H1 (cell line): ENCODE measurements around the gene KBTBD3. TPM values are rescaled to one million over a fixed set of nuclear protein-coding genes. Genes with fewer than 3 reads are reported as not detected.

Experiments used
- CTCF ChIA-PET: fragments of 300-600 bp; sonication (Branson Sonifier 250); formaldehyde crosslinking; loops from one replicate; lab custom pipeline; 2021; ENCODE audit not compliant: partially characterized antibody; lab: Charles Lee
- POLR2A ChIA-PET: fragments of 300-600 bp; sonication (Branson Sonifier 250); formaldehyde crosslinking; loops from one replicate; lab custom pipeline; 2021; ENCODE audit warnings: inconsistent platforms; ENCODE audit not compliant: partially characterized antibody; lab: Charles Lee
- DNase-seq, 2 experiments: peaks; one replicate each; pipeline versions ENCODE4 v3.0.0 to v3.0.0-alpha.2; 2010 to 2022; ENCODE audit warnings: low spot score in 2 of 2, low read depth in 1 of 2, mixed read lengths in 1 of 2
- FAIRE-seq: peaks from 2 replicates; lab custom pipeline; 2011; peaks lifted over from hg19 to GRCh38; lab: Jason Lieb, UNC
- H2AFZ ChIP-seq: 2 replicates; pipeline ENCODE4 v1.8.1; 2012; ENCODE audit warnings: low read length, inconsistent platforms
- H2AK5ac ChIP-seq: 2 replicates; pipeline ENCODE4 v1.6.1; 2013; ENCODE audit warnings: low read depth, low read length
- H2BK120ac ChIP-seq: replicated peaks from 2 replicates; pipeline ENCODE3; 2013; ENCODE audit warnings: low read depth, low read length, inconsistent platforms
- H2BK12ac ChIP-seq: 2 replicates; pipeline ENCODE4 v1.6.1; 2013; ENCODE audit warnings: low read depth, low read length
- H2BK15ac ChIP-seq: 2 replicates; pipeline ENCODE4 v1.6.1; 2013; ENCODE audit warnings: low read length
- H2BK20ac ChIP-seq: 2 replicates; pipeline ENCODE4 v1.6.1; 2013; ENCODE audit warnings: low read length
- H2BK5ac ChIP-seq: 2 replicates; pipeline ENCODE4 v1.6.1; 2013; ENCODE audit warnings: low read depth, low read length
- H3K14ac ChIP-seq: 2 replicates; pipeline ENCODE4 v1.6.1; 2013; ENCODE audit warnings: inconsistent platforms; ENCODE audit not compliant: insufficient read length
- H3K18ac ChIP-seq: 2 replicates; pipeline ENCODE4 v1.6.1; 2013; ENCODE audit warnings: low read length; ENCODE audit errors: extremely low read depth
- H3K23ac ChIP-seq: 2 replicates; pipeline ENCODE4 v1.6.1; 2013; ENCODE audit warnings: inconsistent platforms; ENCODE audit not compliant: insufficient read length
- H3K23me2 ChIP-seq: 2 replicates; pipeline ENCODE4 v1.6.1; 2013; ENCODE audit warnings: low read depth, low read length
- H3K27ac ChIP-seq: 2 replicates; pipeline ENCODE4 v1.6.1; 2011; ENCODE audit warnings: low read depth, low read length, inconsistent platforms
- H3K27me3 ChIP-seq, 4 experiments: replicated peaks in 1 of 4; 1 replicate in 1 of 4; 2 replicates in 3 of 4; pipeline versions ENCODE4 v1.6.1 to v1.8.1; 2011 to 2013; ENCODE audit warnings: low read length in 3 of 4, mild to moderate bottlenecking in 3 of 4, inconsistent platforms in 2 of 4, mixed read lengths in 2 of 4, moderate library complexity in 1 of 4; ENCODE audit not compliant: control insufficient read depth in 3 of 4, insufficient read depth in 3 of 4; ENCODE audit errors: extremely low read depth in 1 of 4
- H3K36me3 ChIP-seq, 4 experiments: 2 replicates each; pipeline versions ENCODE4 v1.6.1 to v1.8.1; 2011 to 2013; ENCODE audit warnings: mild to moderate bottlenecking in 4 of 4, low read length in 3 of 4, moderate library complexity in 2 of 4, control low read depth in 1 of 4, inconsistent platforms in 1 of 4; ENCODE audit not compliant: insufficient read depth in 4 of 4, control insufficient read depth in 2 of 4
- H3K4ac ChIP-seq: replicated peaks from 2 replicates; pipeline ENCODE3; 2013; ENCODE audit warnings: low read length, low read depth, mixed read lengths, inconsistent platforms; ENCODE audit not compliant: insufficient read length
- H3K4me1 ChIP-seq, 4 experiments: replicated peaks in 1 of 4; 1 replicate in 1 of 4; 2 replicates in 3 of 4; pipeline versions ENCODE4 v1.6.1 to v1.8.1; 2011 to 2013; ENCODE audit warnings: low read length in 3 of 4, inconsistent platforms in 2 of 4, mixed read lengths in 1 of 4; ENCODE audit not compliant: insufficient read depth in 4 of 4, control insufficient read depth in 3 of 4
- H3K4me2 ChIP-seq, 2 experiments: 2 replicates each; pipeline versions ENCODE4 v1.6.1 to v1.8.1; 2011 to 2013; ENCODE audit warnings: low read depth in 2 of 2, low read length in 2 of 2, control low read depth in 1 of 2, inconsistent platforms in 1 of 2, mild to moderate bottlenecking in 1 of 2; ENCODE audit not compliant: insufficient read depth in 1 of 2
- H3K4me3 ChIP-seq, 4 experiments: fragments of 200-600, 300-600 bp in 1 of 4; sonication (generic), shearing (Covaris generic), sonication (Bioruptor Twin) in 1 of 4; 2 replicates each; pipeline versions ENCODE4 v1.5.1 to v1.8.1; 2011 to 2016; ENCODE audit warnings: low read length in 4 of 4, low read depth in 3 of 4, control low read depth in 2 of 4, inconsistent platforms in 2 of 4, mild to moderate bottlenecking in 2 of 4, mixed read lengths in 1 of 4, moderate library complexity in 1 of 4; ENCODE audit not compliant: insufficient read depth in 2 of 4; ENCODE audit errors: extremely low read depth in 1 of 4
- H3K56ac ChIP-seq: replicated peaks from 2 replicates; pipeline ENCODE3; 2013; ENCODE audit warnings: low read depth, mild to moderate bottlenecking, mixed read lengths, low read length, inconsistent platforms; ENCODE audit not compliant: insufficient read length
- H3K79me1 ChIP-seq: 2 replicates; pipeline ENCODE4 v1.6.1; 2013; ENCODE audit warnings: low read depth, low read length, control low read depth
- H3K79me2 ChIP-seq, 2 experiments: 2 replicates each; pipeline versions ENCODE4 v1.6.1 to v1.8.1; 2012 to 2013; ENCODE audit warnings: low read length in 2 of 2, mild to moderate bottlenecking in 2 of 2, inconsistent platforms in 1 of 2; ENCODE audit not compliant: insufficient read depth in 2 of 2, control insufficient read depth in 1 of 2
- H3K9ac ChIP-seq, 4 experiments: replicated peaks in 1 of 4; 1 replicate in 1 of 4; 2 replicates in 3 of 4; pipeline versions ENCODE4 v1.6.1 to v1.8.1; 2011 to 2013; ENCODE audit warnings: low read depth in 3 of 4, low read length in 3 of 4, control low read depth in 2 of 4, mild to moderate bottlenecking in 2 of 4, moderate library complexity in 2 of 4, inconsistent platforms in 1 of 4; ENCODE audit errors: extremely low read depth in 1 of 4
- H3K9me3 ChIP-seq, 2 experiments: 2 replicates each; pipeline versions ENCODE4 v1.6.1 to v1.8.1; 2012 to 2013; ENCODE audit warnings: mild to moderate bottlenecking in 2 of 2, moderate library complexity in 2 of 2, control low read depth in 1 of 2, inconsistent platforms in 1 of 2, low read depth in 1 of 2, low read length in 1 of 2, mixed read lengths in 1 of 2; ENCODE audit not compliant: insufficient read depth in 2 of 2
- H4K20me1 ChIP-seq, 2 experiments: replicated peaks in 1 of 2; 2 replicates each; pipeline versions ENCODE3 to v1.8.1; 2011 to 2013; ENCODE audit warnings: inconsistent platforms in 2 of 2, low read length in 2 of 2, mild to moderate bottlenecking in 1 of 2; ENCODE audit not compliant: insufficient read depth in 2 of 2, control insufficient read depth in 1 of 2
- H4K5ac ChIP-seq: 2 replicates; pipeline ENCODE4 v1.6.1; 2013; ENCODE audit warnings: low read length, low read depth, mixed read lengths, inconsistent platforms; ENCODE audit not compliant: insufficient read length
- H4K8ac ChIP-seq: 2 replicates; pipeline ENCODE4 v1.8.0; 2013; ENCODE audit warnings: mild to moderate bottlenecking, moderate library complexity, low read length, inconsistent platforms; ENCODE audit not compliant: insufficient read depth; ENCODE audit errors: extremely low read depth
- H4K91ac ChIP-seq: replicated peaks from 2 replicates; pipeline ENCODE3; 2013; ENCODE audit warnings: low read length, mixed read lengths, inconsistent platforms; ENCODE audit not compliant: insufficient read length
- CEBPB ChIP-seq: IDR thresholded peaks from 2 replicates; pipeline ENCODE4 v1.6.1; 2012; ENCODE audit warnings: low read depth, low read length
- CHD2 ChIP-seq: IDR thresholded peaks from 2 replicates; pipeline ENCODE4 v1.6.1; 2012; ENCODE audit warnings: low read length, improper control_type of control experiment
- HDAC2 ChIP-seq, 2 experiments: fragments of 300-600 bp in 1 of 2; sonication (generic) in 1 of 2; IDR thresholded peaks; 2 replicates each; pipeline ENCODE4 v1.6.1; 2011 to 2012; ENCODE audit warnings: low read depth in 2 of 2, low read length in 2 of 2, mild to moderate bottlenecking in 2 of 2, moderate library complexity in 2 of 2, borderline replicate concordance in 1 of 2, inconsistent platforms in 1 of 2
- NANOG ChIP-seq: IDR thresholded peaks from 2 replicates; pipeline ENCODE4 v1.6.1; 2011; ENCODE audit warnings: low read length, low read depth, mild to moderate bottlenecking, inconsistent platforms; ENCODE audit not compliant: insufficient read depth, poor library complexity, severe bottlenecking
- PHF8 ChIP-seq: fragments of 200-600 bp; sonication (generic); conservative IDR thresholded peaks from 2 replicates; pipeline ENCODE4 v1.7.1; 2012; ENCODE audit warnings: low read depth, mild to moderate bottlenecking, inconsistent platforms, low read length, moderate library complexity
- RAD21 ChIP-seq, 2 experiments: IDR thresholded peaks in 1 of 2; conservative IDR thresholded peaks in 1 of 2; 2 replicates each; pipeline ENCODE4 v1.6.1; 2011; ENCODE audit warnings: low read depth in 2 of 2, low read length in 2 of 2, improper control_type of control experiment in 1 of 2, inconsistent platforms in 1 of 2, mild to moderate bottlenecking in 1 of 2, moderate library complexity in 1 of 2
- SP2 ChIP-seq: IDR thresholded peaks from 2 replicates; pipeline ENCODE4 v1.6.1; 2012; ENCODE audit warnings: mild to moderate bottlenecking, low read length, inconsistent platforms
- TBP ChIP-seq: IDR thresholded peaks from 2 replicates; pipeline ENCODE4 v1.6.1; 2011; ENCODE audit warnings: low read depth, low read length, improper control_type of control experiment
- WGBS, 2 experiments: shearing (Covaris generic) in 1 of 2; methylation state at CpG; one replicate each; pipeline versions ENCODE4 v1.1.6 to v1.1.7; 2013 to 2015; ENCODE audit warnings: low lambda C conversion rate in 2 of 2, mixed read lengths in 2 of 2, inconsistent platforms in 1 of 2, low coverage in 1 of 2, missing lambda C conversion rate in 1 of 2; ENCODE audit not compliant: insufficient replicate concordance in 2 of 2, insufficient coverage in 1 of 2, insufficient read length in 1 of 2; ENCODE audit errors: extremely low coverage in 1 of 2, missing lambda C conversion rate in 1 of 2; 5-methylcytosine and 5-hydroxymethylcytosine counted together
- polyA plus RNA-seq, 7 experiments: library from polyadenylated mRNA; depleted of rRNA in 3 of 7; stranded (reverse) in 5 of 7; unstranded in 2 of 7; fragments of >200 nt in 5 of 7; fragments of 200-250 nt in 2 of 7; gene quantifications; 1 replicate in 5 of 7; 2 replicates in 1 of 7; 4 replicates in 1 of 7; pipeline versions ENCODE4 v1.2.1 to v1.2.3, GENCODE V29; 2011 to 2013; ENCODE audit warnings: missing spikeins in 2 of 7, mixed read lengths in 2 of 7
- total RNA-seq: library from RNA; stranded (reverse); fragmentation: NEBNext Ultra II Directional; extraction: Animal tissue kit (Norgen Biotek cat#: 25700); gene quantifications from 2 replicates; pipeline ENCODE4 v1.2.1, GENCODE V29; 2021
- TF ChIP-seq, protein P1 (sequence below), 3 experiments: IDR thresholded peaks; 1 replicate in 2 of 3; 2 replicates in 1 of 3; pipeline versions ENCODE4 v1.5.1 to v1.6.1; 2011; ENCODE audit warnings: low read length in 3 of 3, mild to moderate bottlenecking in 3 of 3, inconsistent platforms in 2 of 3, low read depth in 1 of 3, moderate library complexity in 1 of 3; ENCODE audit not compliant: insufficient read depth in 1 of 3; ENCODE audit errors: control extremely low read depth in 1 of 3

The KBTBD3 gene
- total and polyA plus RNA-seq, 2 of the 8 experiments (the other 6 are each of a cell fraction or from before 2014, with no cell fraction given) = 1.2 to 6.1 TPM

DNA sequence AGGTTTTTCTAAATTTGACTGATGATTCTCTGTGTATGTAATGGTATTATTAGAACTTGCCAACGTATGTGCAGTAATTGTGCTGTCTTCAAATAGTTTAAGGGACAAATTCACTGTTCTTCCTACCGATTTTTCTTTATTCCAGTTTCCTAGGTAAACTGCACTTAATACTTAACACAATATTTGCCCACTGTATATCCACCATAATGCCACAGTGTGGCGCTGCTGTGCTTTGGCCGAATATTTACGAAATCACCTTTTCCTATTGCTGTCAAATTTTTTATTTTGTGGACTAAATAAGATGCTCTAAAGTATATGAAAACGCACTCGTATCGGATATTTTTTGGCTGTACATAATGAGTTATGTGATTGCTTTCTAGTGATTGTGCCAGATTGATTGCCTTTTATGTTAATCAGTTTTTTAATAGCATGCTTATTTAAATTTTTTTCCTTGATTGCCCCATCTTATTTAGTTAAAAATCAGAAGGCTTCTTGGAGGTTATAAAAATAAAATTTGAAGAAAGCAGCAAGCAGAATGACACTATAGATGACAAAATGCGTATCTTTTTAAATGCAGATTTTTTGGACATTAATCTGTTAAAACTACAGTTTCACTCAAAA is 10.8 kb upstream of the KBTBD3 start:
- H2BK20ac ChIP-seq = no peak overlapping the region
- FAIRE-seq (peak; percentile 93), DNase-seq (no peak)
- TF ChIP-seq, protein P1, sequence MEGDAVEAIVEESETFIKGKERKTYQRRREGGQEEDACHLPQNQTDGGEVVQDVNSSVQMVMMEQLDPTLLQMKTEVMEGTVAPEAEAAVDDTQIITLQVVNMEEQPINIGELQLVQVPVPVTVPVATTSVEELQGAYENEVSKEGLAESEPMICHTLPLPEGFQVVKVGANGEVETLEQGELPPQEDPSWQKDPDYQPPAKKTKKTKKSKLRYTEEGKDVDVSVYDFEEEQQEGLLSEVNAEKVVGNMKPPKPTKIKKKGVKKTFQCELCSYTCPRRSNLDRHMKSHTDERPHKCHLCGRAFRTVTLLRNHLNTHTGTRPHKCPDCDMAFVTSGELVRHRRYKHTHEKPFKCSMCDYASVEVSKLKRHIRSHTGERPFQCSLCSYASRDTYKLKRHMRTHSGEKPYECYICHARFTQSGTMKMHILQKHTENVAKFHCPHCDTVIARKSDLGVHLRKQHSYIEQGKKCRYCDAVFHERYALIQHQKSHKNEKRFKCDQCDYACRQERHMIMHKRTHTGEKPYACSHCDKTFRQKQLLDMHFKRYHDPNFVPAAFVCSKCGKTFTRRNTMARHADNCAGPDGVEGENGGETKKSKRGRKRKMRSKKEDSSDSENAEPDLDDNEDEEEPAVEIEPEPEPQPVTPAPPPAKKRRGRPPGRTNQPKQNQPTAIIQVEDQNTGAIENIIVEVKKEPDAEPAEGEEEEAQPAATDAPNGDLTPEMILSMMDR (IDR thresholded peaks at IDR 0.05; ENCODE audit: control extremely low read depth in 1 of 3, insufficient read depth in 1 of 3, low read depth in 1 of 3, low read length in 3 of 3) = peak in 2 of 3 experiments; percentile 55 to 79; a peak in 3 of 4 replicates
- TF ChIP-seq RAD21 (IDR thresholded peaks at IDR 0.05 in 1 of 2, conservative IDR thresholded peaks at IDR 0.05 in 1 of 2; ENCODE audit: low read depth in 2 of 2, low read length in 2 of 2) = peak; percentile 78 to 80
- no peak for TF ChIP-seq SP2
- TF ChIP-seq CHD2 = no peak
- TF ChIP-seq TBP = no peak
- no peak for TF ChIP-seq NANOG
- TF ChIP-seq CEBPB = 0 out of 2 replicates have a peak, but pooled peaks have one; percentile 24
- TF ChIP-seq PHF8 = no peak
- TF ChIP-seq HDAC2 (IDR thresholded peaks at IDR 0.05; ENCODE audit: borderline replicate concordance in 1 of 2, low read depth in 2 of 2, low read length in 2 of 2) = no peak

More for the DNA sequence above, 10.8 kb upstream of the KBTBD3 start:
- H3K4me2 ChIP-seq = no peak overlapping the region
- peaks cover 2 to 55% (median 15%) of the 10 kb centered on the region in 4 experiments; a peak in 7 of 8 replicates for H3K36me3 ChIP-seq
- no peak overlapping the region for H3K4ac ChIP-seq
- no peak overlapping the region for H2BK5ac ChIP-seq
- no peak overlapping the region for H3K4me3 ChIP-seq
- no peak overlapping the region for H3K27ac ChIP-seq
- no peak overlapping the region for H2AFZ ChIP-seq
- POLR2A ChIA-PET = no interaction called here
- no peak overlapping the region for H4K8ac ChIP-seq
- H3K23me2 ChIP-seq = no peaks in the 10 kb centered on the region
- H2AK5ac ChIP-seq = no peak overlapping the region
- no peak overlapping the region for H2BK15ac ChIP-seq
- peaks cover 4 to 89% of the 10 kb centered on the region in 2 experiments for H3K79me2 ChIP-seq
- H3K79me1 ChIP-seq = peaks cover 2% of the 10 kb centered on the region; the same call in 1 of the 2 replicates
- H3K9ac ChIP-seq = no peak overlapping the region
- 49% methylated on average over 9 of the region's 9 CpGs; no CpG with 5 or more reads in 1 of the 2 experiments for WGBS, 2 experiments
- no peaks in the 10 kb centered on the region for H3K9me3 ChIP-seq
- H2BK12ac ChIP-seq = no peak overlapping the region
- H4K5ac ChIP-seq = no peak overlapping the region
- H3K23ac ChIP-seq = no peak overlapping the region
- H3K27me3 ChIP-seq = no peaks in the 10 kb centered on the region
- CTCF ChIA-PET = interaction anchor here (0.6 to 5.4 kb wide), 13 partner anchors 9 to 1496 kb away, joined by 3 to 29 read pairs (median 4); partner anchors contain the start of genes AASDHPPT and KBTBD3
- H4K20me1 ChIP-seq = peaks cover 2 to 3% of the 10 kb centered on the region in 2 experiments
- no peak overlapping the region for H4K91ac ChIP-seq
- H3K56ac ChIP-seq = no peak overlapping the region
- H3K14ac ChIP-seq = no peak overlapping the region
- no peak overlapping the region for H2BK120ac ChIP-seq
- H3K18ac ChIP-seq = no peak overlapping the region
- H3K4me1 ChIP-seq = no peaks in the 10 kb centered on the region
